Measurements from ENCODE around the gene FBXL7.

The FBXL7 gene

GRCh38 chr5:15787681-15788080, 287.7 kb downstream of the FBXL7 start:
- no peak for DNase-seq

- no peak for DNase-seq
Measured at GRCh38 chr5:15789642-15790041, 289.7 kb downstream of the FBXL7 start.

GRCh38 chr5:15790446-15791018, 290.6 kb downstream of the FBXL7 start:
- DNase-seq: no peak

- DNase-seq: no peak
Measured at GRCh38 chr5:15791274-15791673, 291.3 kb downstream of the FBXL7 start.

- no peak for DNase-seq
Measured at GRCh38 chr5:15791859-15792258, 291.9 kb downstream of the FBXL7 start.

- no peak for DNase-seq
Measured at GRCh38 chr5:15794052-15794985, 294.3 kb downstream of the FBXL7 start.

GRCh38 chr5:15796096-15796495, 296.1 kb downstream of the FBXL7 start:
- DNase-seq: no peak

GRCh38 chr5:15796557-15796956, 296.6 kb downstream of the FBXL7 start:
- DNase-seq: no peak

- no peak for DNase-seq
Measured at GRCh38 chr5:15797116-15797515, 297.1 kb downstream of the FBXL7 start.

- DNase-seq: no peak
Measured at GRCh38 chr5:15798006-15798405, 298.0 kb downstream of the FBXL7 start.

GRCh38 chr5:15799014-15799413, 299.0 kb downstream of the FBXL7 start:
- no peak for DNase-seq

GRCh38 chr5:15799612-15800011, 299.6 kb downstream of the FBXL7 start:
- no peak for DNase-seq

- no peak for DNase-seq
Measured at GRCh38 chr5:15803280-15803679, 303.3 kb downstream of the FBXL7 start.

GRCh38 chr5:15806613-15807012, 306.6 kb downstream of the FBXL7 start:
- DNase-seq: no peak

GRCh38 chr5:15807248-15807647, 307.3 kb downstream of the FBXL7 start:
- no peak for DNase-seq

GRCh38 chr5:15807871-15808270, 307.9 kb downstream of the FBXL7 start:
- DNase-seq: no peak

- no peak for DNase-seq
Measured at GRCh38 chr5:15808577-15808976, 308.6 kb downstream of the FBXL7 start.

- no peak for DNase-seq
Measured at GRCh38 chr5:15819617-15820016, 319.6 kb downstream of the FBXL7 start.

- no peak for DNase-seq
Measured at GRCh38 chr5:15821506-15821905, 321.5 kb downstream of the FBXL7 start.

- DNase-seq: no peak
Measured at GRCh38 chr5:15823398-15823797, 323.4 kb downstream of the FBXL7 start.

GRCh38 chr5:15827741-15828140, 327.8 kb downstream of the FBXL7 start:
- DNase-seq: no peak

GRCh38 chr5:15831408-15831807, 331.4 kb downstream of the FBXL7 start:
- DNase-seq: no peak

- DNase-seq: no peak
Measured at GRCh38 chr5:15833365-15833764, 333.4 kb downstream of the FBXL7 start.

- DNase-seq: no peak
Measured at GRCh38 chr5:15834596-15835245, 334.7 kb downstream of the FBXL7 start.
